ENCODE results near the gene ATXN2.

Gene ATXN2

DNA sequence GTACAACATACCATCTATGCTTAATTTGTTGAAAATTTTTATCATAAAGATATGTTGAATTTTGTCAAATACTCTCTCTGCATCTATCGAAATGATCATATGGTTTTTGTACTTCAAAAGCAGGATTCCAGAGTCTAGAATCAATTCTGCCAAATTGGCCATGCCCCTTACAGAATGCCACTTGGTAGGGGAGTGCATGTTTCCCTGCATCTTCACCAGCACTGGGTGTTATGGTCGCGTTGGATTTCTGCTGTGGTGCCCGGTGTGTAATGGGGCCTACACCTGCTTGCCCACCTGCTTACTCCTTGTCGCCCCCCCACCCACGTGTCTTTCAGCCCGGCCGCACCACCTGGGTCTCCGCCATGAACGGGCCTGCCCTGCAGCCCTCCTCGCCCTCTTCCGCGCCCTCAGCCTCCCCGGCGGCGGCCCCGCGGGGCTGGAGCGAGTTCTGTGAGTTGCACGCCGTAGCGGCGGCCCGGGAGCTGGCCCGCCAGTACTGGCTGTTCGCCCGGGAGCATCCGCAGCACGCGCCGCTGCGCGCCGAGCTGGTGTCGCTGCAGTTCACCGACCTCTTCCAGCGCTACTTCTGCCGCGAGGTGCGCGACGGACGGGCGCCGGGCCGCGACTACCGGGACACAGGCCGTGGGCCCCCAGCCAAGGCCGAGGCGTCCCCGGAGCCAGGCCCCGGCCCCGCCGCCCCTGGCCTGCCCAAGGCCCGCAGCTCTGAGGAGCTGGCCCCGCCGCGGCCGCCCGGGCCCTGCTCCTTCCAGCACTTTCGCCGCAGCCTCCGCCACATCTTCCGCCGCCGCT lies 181.1 kb downstream of the ATXN2 start:
- no peak for DNase-seq (ENCODE audit: low read depth in 2 of 2)

DNA sequence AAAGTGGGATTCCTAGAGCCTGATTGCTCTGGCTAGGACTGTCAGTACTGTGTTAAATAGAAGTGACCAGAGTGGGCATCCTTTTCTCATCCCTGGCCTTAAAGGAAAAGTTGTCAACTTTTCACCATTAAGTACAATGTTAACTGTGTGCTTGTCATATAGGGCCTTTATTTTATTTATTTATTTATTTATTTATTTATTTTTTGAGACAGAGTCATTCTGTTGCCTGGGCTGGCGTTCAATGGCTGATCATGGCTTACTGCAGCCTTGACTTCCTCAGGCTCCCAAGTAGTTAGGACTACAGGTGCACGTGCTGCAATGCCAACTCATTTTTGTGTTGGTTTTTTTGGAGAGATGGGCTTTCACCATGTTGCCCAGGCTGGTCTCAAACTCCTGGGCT lies 181.8 kb downstream of the ATXN2 start:
- DNase-seq (ENCODE audit: low read depth in 2 of 2) = no peak

DNA sequence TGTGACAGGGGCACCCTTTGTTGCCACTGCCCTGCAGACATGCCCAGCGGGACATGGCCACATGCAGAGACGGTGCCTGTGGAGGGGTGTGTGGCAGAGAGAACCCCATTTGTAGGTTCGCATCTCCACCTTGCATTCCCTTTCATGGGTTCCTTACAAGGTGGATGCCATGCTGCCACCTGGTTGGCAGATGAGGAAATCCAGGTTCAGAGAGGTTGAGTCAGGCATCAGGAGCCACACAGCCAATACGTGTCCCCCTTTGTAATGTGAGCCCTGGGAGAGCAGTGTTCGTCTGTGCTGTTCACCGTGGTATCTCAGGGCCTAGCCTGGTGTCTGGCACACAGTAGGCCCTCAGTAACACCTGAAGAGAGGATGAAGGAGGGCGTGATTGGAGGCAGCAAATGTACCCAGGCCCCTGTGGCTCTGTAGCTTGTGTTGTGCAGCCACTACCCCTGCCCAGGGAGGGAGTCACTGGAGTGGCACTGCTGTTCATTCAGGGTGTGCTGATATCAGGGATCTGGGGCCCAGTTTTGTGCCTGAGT lies 184.3 kb downstream of the ATXN2 start:
- no peak for DNase-seq (ENCODE audit: low read depth in 2 of 2)

DNA sequence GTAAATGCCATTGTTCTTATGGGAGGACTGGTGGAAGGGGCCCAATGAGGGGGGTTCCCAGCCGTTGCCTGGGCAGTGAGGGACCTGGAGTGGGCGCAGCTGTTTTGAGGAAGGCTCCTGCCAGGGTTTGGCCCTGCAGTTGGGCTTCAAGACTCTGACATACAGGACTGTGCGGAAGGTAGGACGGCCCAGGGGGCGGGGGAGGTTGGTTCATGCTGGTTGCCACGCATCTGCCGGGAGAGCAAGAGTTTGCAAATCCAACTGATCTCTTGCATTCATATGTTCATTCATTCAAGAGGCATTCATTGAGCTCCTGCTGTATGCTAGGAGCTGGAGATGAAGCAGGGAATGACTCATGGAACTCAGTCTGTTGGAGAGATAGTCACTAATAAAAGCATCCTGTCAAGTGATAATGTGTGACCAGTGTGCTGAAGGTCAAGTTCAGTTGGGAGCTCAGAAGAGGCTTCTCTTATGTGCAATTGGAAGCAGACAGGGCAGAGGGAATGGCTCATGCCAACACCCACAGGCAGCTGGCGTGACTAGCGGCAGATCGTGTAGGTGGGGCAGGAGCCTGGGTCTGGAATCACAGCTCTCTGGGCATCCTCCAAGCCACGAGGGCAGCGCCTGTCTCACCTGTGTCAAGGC lies 185.6 kb downstream of the ATXN2 start:
- no peak for DNase-seq (ENCODE audit: low read depth in 2 of 2)

DNA sequence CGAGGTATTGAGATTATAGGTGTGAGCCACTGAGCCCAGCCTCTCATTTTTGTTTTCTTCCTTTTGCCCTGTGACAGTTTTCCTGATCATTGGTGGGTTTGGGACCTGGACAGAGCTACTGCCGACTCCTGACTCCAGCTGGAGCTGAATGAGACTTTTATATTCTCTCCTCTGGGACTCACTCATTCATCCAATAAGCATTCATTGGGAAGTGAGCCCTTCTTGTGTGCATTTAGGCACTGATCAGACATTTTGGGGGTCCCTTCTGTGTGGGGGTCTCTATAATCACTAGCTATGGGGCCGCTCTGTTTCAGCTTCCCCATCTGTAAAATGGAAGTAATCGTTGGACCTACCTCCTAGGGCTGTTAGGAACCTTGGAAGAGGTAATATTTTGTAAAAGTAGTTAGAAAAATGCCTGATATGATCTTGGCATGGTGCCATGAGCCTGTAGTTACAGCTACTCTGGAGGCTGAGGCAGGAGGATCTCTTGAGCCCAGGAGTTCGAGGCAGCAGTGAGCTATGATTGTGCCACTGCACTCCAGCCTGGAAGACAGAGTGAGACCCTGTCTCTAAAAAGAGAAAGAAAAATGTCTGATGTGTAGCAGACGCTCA lies 186.2 kb downstream of the ATXN2 start:
- DNase-seq (ENCODE audit: low read depth in 2 of 2) = no peak

- no peak for DNase-seq (ENCODE audit: low read depth in 2 of 2)
Observed at GRCh38 chr12:111412007-111412829, 186.9 kb downstream of the ATXN2 start.

DNA sequence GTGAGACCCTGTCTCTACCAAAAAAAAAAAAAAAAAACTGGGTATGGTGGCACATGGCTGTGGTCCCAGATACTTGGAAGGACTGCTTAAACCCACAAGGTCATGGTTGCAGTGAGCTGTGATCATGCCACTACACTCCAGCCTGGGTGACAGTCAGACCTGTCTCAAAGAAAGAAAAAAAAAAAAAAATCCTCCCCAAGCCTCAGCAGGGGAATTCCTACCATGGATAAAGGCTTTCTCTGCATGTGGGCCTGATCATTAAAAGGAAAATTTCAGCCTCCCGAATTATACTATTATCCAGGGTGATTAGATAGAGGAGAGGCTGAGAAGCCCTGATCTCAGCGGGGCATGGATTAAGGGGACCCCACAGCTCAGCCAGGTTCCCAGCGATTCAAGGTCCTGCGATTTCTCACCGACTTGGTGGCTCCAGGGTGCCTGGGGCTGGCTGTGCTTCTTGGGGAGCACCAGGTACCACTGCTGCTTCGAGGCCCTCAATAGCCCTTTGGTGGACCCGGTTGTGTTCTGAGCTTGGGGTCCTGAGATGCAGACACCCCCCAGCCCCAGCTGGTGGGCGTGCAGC lies 187.8 kb downstream of the ATXN2 start:
- DNase-seq (ENCODE audit: low read depth in 2 of 2) = no peak

- DNase-seq (ENCODE audit: low read depth in 2 of 2) = no peak
Observed at GRCh38 chr12:111410431-111411184, 188.5 kb downstream of the ATXN2 start.

DNA sequence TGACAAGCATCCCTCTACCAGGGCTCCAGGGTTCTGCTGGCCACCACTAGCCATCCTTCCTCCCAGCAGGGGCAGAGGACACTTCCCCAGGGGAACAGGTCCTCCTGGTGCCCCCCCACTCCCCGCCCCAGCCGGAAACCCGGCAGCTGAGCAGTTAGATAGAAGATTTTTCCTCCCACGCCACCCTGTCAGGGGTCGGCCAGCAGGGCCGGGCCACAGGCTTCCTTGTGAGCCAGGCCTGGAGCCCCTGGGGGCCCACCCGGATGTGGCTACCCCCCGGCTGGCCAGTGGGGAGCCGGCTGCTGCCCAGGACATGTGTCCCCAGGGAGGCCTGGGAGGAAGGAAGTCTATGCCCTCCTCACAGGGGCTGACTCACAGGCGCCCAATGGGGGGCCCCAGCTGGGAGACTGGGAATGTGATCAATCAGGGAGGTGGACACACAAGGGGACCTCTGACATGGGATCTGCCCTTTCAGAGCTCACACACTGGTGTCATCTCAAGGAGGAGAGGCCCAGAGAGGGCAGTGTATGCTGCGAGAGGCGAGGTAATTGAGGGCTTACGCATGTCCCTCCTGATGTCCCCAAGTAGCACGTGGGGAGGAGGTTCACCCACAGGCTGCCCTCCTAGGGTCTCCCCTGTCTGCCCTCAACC lies 189.2 kb downstream of the ATXN2 start:
- DNase-seq (ENCODE audit: low read depth in 2 of 2) = no peak

DNA sequence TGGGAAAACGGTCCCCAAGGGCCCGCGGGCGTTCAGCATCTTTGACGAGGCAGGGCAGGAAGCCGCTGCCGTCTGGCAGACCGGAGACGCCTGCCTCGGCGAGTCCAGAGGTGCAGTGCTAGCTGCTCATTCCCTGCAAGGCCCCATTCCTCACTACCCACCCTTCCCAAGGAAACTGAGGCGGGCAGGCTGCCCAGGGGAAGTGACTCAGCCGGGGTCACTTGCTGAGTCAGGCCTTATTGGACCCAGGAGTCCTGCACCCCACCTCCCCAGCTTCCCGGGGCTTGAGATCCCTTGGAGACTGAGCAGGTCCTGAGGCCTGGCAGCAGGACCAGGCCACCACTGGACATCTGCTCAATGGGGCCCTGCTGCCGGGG lies 189.7 kb downstream of the ATXN2 start:
- DNase-seq (ENCODE audit: low read depth in 2 of 2) = no peak

GRCh38 chr12:111408686-111409402 lies 190.3 kb downstream of the ATXN2 start:
- DNase-seq (ENCODE audit: low read depth in 2 of 2) = no peak

DNA sequence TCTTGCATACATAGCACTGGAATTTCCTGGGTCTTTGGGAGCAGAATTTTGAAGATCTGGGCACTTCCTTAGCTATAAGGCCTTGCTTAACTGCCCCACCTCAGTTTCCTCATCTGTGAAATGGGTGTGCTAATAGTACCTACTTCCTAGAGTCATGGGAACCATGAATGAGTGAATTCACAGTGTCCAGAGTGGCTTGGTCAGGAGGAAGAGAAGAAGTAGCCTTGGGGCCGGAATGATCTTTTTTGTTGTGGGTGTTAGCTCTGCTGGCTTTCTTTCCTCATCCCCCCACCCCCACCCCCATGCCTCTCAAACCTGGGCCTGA lies 191.0 kb downstream of the ATXN2 start:
- no peak for DNase-seq (ENCODE audit: low read depth in 2 of 2)

- no peak for DNase-seq (ENCODE audit: low read depth in 2 of 2)
Observed at GRCh38 chr12:111407377-111408115, 191.6 kb downstream of the ATXN2 start.

DNA sequence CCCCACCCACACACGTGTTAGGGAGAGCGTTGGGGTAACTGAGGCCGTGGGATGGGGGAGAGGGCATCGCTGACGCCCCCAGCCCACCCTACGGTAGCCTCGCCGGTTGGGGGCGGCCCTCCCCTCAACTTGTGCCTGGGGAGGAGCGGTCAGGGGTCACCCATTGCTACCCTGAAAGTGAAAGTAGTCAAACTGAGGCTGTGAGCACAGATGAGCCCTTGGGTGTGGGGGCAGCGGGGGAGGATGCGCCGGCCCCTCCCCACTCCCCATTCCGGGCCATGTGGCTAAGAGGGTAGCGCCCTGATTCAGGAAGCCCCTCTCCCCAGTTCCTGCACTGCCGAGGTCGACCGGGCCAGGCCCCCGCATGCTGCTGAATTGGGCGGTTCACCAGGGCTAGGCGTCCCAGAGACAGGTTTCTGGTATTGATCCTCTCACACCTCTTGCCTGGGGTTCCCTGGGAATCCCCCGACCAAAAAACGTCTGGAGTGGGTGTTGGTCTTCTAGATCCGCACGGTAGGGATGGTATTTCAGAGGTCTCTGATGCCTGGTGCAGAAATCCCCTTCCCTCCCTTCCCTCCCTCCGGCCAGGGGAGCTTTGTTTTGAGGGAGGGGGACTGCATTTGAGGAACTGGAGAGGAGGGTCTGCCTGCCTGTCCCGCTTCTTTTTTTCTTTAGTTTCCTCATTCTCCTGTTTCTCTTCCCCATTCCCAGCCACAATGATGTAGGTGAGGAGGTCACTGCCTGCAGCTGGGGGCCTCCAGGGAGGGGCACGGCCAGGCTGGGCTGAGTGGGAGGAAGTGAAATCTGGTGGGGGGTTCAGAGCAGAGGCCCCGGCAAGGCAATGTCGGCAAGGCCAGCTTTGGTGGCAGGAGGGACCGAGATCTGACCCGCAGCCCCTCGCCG lies 192.4 kb downstream of the ATXN2 start:
- no peak for DNase-seq (ENCODE audit: low read depth in 2 of 2)

- DNase-seq (ENCODE audit: low read depth in 2 of 2) = peak in 1 of 2 donors; percentile 69
Observed at GRCh38 chr12:111405859-111406473, 193.1 kb downstream of the ATXN2 start, which contains the start of gene SH2B3. Gene SH2B3, plus strand, starts transcription at chr12:111405923. Its CDS starts 12,223 bp downstream, at chr12:111418146.

- DNase-seq (ENCODE audit: low read depth in 2 of 2) = peak; percentile 98 to 100
Observed at GRCh38 chr12:111405149-111405858, 193.8 kb downstream of the ATXN2 start.

Measured in stimulated activated CD8-positive, alpha-beta memory T cell treated with anti-CD3 and anti-CD28 coated beads, Interleukin-15, amount 100 ng/mL, for 4 hours (primary cell).